ENCODE results near the gene SH3PXD2A.

The SH3PXD2A gene

DNA sequence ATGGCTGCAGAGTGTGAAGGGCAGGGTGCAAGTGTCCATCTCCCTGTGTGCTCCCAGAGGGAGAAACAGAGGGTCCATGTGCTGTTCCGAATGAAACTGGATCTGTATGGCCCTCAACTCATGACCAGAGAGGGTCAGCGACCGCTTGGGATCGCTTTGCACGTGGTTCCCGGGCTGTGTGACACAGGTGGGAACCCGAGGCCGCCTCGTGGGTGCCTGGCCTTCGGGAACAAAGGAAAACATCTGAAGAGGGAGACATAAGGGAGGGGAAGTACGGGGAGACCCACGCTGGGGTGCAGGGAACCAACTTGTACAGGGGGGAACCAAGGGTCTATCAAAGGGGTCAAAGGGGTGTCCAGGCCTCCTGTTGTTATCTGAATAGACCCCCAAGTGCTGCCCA lies 57.5 kb downstream of the SH3PXD2A start:
- in situ Hi-C loops (cut with HindIII; ENCODE audit: low sequenced_read_pairs), result no loop called here

DNA sequence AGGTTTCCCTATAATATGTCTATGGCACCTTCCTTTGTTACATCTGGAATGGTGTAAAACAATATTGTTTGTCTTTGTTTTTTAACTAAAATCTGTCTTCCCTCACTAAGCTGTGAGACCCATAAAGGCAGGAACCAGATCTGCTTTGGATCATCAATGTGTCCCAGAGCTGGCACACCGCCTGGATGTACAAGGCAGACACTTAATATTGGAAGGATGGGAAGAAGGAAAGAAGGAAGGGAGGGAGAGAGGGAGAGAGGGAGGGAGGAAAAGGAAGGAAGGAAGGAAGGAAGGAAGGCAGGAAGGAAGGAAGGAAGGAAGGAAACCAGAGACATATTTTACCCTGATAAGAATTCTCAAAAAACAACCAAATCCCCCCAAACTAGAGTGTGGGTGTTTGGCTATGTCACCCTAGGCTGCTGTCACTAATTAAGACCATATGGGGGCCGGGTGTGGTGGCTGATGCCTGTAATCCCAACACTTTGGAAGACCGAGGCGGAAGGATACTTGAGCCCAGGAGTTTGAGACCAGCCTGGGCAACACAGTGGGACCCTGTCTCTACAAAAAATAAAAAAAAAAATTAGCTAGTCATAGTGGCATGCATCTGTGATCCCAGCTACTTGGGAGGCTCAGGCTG lies 59.6 kb downstream of the SH3PXD2A start:
- in situ Hi-C loops (cut with HindIII; ENCODE audit: low sequenced_read_pairs), result no loop called here

DNA sequence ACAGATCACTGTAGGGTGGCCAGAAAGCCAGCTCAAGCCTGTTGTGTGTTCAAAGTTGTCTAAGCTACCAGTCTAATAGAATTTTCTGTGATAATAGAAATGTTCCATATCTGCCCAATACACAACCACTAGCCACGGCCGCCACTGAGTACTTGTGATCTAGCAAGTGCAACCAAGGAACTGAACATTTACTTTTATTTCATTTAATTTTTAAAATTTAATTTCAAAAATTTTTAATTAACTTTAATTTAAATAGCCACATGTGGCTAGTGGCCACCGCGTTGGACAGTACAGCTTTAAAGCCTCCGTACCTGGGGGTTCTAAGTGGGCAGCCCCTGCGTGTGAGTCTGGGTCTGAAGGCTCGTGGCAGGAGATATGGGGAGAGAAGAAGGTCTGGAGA lies 60.4 kb downstream of the SH3PXD2A start:
- in situ Hi-C loops (cut with HindIII; ENCODE audit: low sequenced_read_pairs), result loop anchor here (5.0 kb wide), 3 partner anchors 47 to 88 kb away; no protein-coding TSS in a partner anchor

GRCh38 chr10:103793920-103794883 lies 61.2 kb downstream of the SH3PXD2A start:
- in situ Hi-C loops (cut with HindIII; ENCODE audit: low sequenced_read_pairs), result loop anchor here (5.0 kb wide), 3 partner anchors 48 to 87 kb away; no protein-coding TSS in a partner anchor

GRCh38 chr10:103793429-103793828 lies 61.9 kb downstream of the SH3PXD2A start:
- in situ Hi-C loops (cut with HindIII; ENCODE audit: low sequenced_read_pairs), result loop anchor here (5.0 kb wide), 3 partner anchors 49 to 86 kb away; no protein-coding TSS in a partner anchor

- in situ Hi-C loops (cut with HindIII; ENCODE audit: low sequenced_read_pairs), result loop anchor here (5.0 kb wide), 3 partner anchors 50 to 85 kb away; no protein-coding TSS in a partner anchor
Observed at GRCh38 chr10:103792547-103792946, 62.8 kb downstream of the SH3PXD2A start.

GRCh38 chr10:103791858-103792257 lies 63.5 kb downstream of the SH3PXD2A start:
- in situ Hi-C loops (cut with HindIII; ENCODE audit: low sequenced_read_pairs), result loop anchor here (5.0 kb wide), 3 partner anchors 50 to 85 kb away; no protein-coding TSS in a partner anchor

DNA sequence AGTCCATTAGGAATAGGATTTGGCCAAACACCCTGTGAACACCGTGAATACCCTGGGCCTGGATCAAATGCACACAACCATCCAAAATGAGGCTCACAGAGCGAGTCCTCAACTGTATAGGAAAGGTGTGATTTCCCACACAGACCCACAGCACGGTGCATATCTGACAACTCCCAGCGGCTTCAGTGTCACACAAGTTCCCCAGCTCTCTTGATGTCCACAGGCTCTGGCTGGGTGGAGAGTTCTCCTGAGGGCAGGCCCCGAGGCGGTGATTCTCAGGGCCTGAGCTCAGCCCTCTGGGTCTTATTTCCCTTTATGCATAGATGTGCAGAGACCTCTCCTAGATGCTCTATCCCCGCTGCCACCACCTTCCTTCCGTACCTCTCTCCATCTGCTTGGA lies 64.1 kb downstream of the SH3PXD2A start:
- in situ Hi-C loops (cut with HindIII; ENCODE audit: low sequenced_read_pairs), result loop anchor here (5.0 kb wide), 3 partner anchors 49 to 84 kb away; no protein-coding TSS in a partner anchor

DNA sequence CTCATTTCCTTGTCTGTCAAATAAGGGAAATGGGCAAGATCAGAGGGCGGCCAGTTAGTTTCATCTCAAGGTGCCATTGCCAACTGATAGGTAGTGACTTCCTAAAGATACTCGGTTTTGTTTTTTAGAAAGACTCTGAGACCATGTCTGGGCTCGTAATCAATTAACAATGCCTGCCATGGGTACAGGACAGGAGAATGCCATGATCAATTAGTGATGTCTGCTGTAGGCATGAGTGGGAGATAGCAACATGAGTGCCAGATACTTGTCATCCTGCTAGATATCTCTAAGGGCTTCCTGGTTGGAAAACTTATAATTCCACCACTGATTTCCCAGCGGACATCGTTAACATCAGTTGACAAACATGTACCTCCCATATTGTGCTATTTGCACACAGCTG lies 64.8 kb downstream of the SH3PXD2A start:
- in situ Hi-C loops (cut with HindIII; ENCODE audit: low sequenced_read_pairs), result loop anchor here (5.0 kb wide), 3 partner anchors 48 to 83 kb away; no protein-coding TSS in a partner anchor

DNA sequence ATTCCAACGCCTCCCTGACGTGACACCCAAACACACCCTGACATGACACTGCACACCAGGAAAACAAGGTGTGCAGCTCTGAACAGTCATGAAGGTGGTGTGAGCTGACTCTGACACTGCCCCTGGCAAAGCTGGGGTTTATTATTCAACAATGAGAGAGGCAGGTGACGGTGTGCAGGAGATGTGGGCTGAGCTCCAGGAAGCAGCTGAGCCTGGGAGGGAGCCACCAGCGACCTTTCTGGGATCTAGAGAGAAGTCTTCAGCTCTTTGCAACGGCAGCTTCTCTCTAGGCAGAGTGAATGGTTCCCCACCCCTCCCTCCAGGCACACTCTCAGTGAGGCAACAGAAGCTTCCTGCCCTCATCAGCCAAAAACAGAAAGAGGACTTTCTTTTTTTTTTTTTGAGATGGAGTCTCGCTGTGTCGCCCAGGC lies 65.6 kb downstream of the SH3PXD2A start:
- in situ Hi-C loops (cut with HindIII; ENCODE audit: low sequenced_read_pairs), result loop anchor here (5.0 kb wide), 3 partner anchors 47 to 82 kb away; no protein-coding TSS in a partner anchor

GRCh38 chr10:103789161-103789560 lies 66.2 kb downstream of the SH3PXD2A start:
- in situ Hi-C loops (cut with HindIII; ENCODE audit: low sequenced_read_pairs), result no loop called here

DNA sequence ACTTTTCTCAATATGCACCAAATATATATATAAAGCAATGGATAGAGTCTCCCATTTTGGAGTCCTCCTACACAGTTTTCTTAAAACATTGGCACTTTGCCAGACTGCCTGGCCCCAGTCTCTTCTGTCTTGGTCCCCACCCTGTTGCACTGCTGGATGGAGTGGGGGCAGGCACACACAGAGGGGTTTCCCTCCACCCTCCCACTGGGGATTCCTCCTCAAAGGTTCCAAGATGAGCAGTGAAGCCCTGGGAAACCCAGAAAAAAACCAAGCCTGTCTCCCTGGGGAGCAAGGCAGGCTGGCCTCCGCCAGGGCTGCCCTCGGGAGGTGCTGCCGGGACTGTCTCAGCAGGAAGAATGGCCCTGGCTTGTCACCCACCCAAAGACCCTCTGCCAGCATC lies 68.0 kb downstream of the SH3PXD2A start:
- in situ Hi-C loops (cut with HindIII; ENCODE audit: low sequenced_read_pairs), result no loop called here

DNA sequence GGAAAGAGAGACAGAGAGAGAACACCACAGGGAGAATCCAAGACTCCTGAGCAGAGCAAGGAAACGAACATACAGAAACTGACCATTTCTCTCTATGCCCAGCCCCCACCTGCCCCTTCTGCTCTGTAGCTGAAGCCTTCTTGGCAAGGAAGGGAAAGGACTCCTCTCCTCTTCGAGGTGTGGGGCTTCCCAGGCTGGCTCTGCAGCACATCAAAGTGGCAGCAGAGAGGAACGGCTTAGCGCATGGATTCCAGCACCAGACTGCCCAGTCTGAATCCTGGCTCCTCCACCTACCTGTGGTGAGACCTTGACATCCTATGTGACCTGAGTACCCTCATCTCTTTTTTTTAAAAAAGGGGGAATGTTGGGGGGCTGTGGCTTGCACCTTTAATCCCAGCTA lies 69.4 kb downstream of the SH3PXD2A start:
- in situ Hi-C loops (cut with HindIII; ENCODE audit: low sequenced_read_pairs), result no loop called here

DNA sequence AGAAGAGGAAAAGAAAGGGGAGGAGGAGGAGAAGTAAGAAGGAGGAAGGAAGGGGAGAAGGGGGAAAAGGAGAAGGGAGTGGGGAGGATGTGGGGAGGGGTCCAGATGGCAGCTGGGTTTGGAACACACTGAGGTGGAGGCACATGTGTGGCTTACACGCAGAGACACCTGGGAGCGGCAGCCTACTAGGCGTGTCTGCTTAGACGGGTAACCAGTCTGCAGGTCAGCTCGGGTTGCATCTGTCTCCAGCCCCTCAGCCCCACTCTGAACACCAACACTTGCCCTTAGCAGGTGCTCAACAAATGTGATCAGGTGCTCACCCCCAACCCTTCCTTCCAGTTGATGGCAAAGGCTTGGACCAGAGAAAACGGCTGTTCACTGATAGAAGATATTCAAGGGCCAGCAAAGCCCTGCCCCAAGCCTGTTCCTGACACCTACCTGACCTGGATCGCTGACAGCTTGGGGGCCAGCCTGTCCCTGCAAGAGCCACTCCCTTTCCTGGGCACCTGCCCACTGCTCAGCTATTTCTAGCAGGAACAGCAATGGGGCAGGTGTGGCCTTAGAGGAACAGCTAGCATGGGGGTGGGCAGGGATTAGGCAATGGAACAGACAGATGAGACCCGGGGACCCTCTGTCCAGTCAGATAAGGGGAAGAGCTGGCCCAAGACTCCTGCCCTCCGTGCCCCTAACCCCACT lies 70.5 kb downstream of the SH3PXD2A start:
- in situ Hi-C loops (cut with HindIII; ENCODE audit: low sequenced_read_pairs), result no loop called here

- in situ Hi-C loops (cut with HindIII; ENCODE audit: low sequenced_read_pairs), result no loop called here
Observed at GRCh38 chr10:103784089-103784488, 71.3 kb downstream of the SH3PXD2A start.

GRCh38 chr10:103783681-103784080 lies 71.7 kb downstream of the SH3PXD2A start:
- in situ Hi-C loops (cut with HindIII; ENCODE audit: low sequenced_read_pairs), result no loop called here

GRCh38 chr10:103781329-103782061 lies 73.9 kb downstream of the SH3PXD2A start:
- in situ Hi-C loops (cut with HindIII; ENCODE audit: low sequenced_read_pairs), result no loop called here

GRCh38 chr10:103780242-103781149 lies 74.9 kb downstream of the SH3PXD2A start:
- in situ Hi-C loops (cut with HindIII; ENCODE audit: low sequenced_read_pairs), result no loop called here
